H7 (cell line): Measurements from ENCODE around the gene VIL1. TPM values are rescaled to one million over a fixed set of nuclear protein-coding genes. Genes with fewer than 3 reads are reported as not detected.

Experiments
- DNase-seq: peaks from one replicate; pipeline ENCODE4 v3.0.0; 2012
- H3K27me3 ChIP-seq: 2 replicates; pipeline ENCODE4 v1.6.0; 2011; ENCODE audit warnings: mild to moderate bottlenecking, low read length; ENCODE audit not compliant: control insufficient read depth, insufficient read depth
- H3K36me3 ChIP-seq: replicated peaks from 2 replicates; pipeline ENCODE4 v1.5.1; 2011; ENCODE audit warnings: low read length; ENCODE audit not compliant: control insufficient read depth, insufficient read depth
- H3K4me3 ChIP-seq: 2 replicates; pipeline ENCODE4 v1.5.1; 2011; ENCODE audit warnings: low read depth, mild to moderate bottlenecking, control low read depth, low read length, moderate library complexity; ENCODE audit not compliant: insufficient read depth
- total RNA-seq: library from RNA; depleted of rRNA; stranded (reverse); fragments of >200 nt; shearing (Covaris generic); gene quantifications from 2 replicates; pipeline ENCODE4 v1.2.3, GENCODE V29; 2014

Gene VIL1
- total RNA-seq, 1 experiment from 2014 or later = 3.0 TPM

GRCh38 chr2:218406949-218407618, 11.8 kb upstream of the VIL1 start:
- Histone ChIP-seq H3K4me3 (peak overlapping the region; percentile 51), H3K27me3 (no peaks in the 10 kb centered on the region), H3K36me3 (peaks cover 4% of the 10 kb centered on the region)
- peak; percentile 51 for DNase-seq

- no peaks in the 10 kb centered on the region for H3K27me3 ChIP-seq
- H3K4me3 ChIP-seq = no peak overlapping the region
- no peak for DNase-seq
- peaks cover 4% of the 10 kb centered on the region for H3K36me3 ChIP-seq
Observed at GRCh38 chr2:218407717-218408116, 11.2 kb upstream of the VIL1 start.

- Histone ChIP-seq H3K4me3 (no peak overlapping the region), H3K36me3 (no peaks in the 10 kb centered on the region), H3K27me3 (no peaks in the 10 kb centered on the region)
- no peak for DNase-seq
Observed at GRCh38 chr2:218418321-218418716, 604 bp upstream of the VIL1 start.

GRCh38 chr2:218419630-218420216, 800 bp downstream of the VIL1 start:
- no peaks in the 10 kb centered on the region for H3K36me3 ChIP-seq
- no peak overlapping the region for H3K4me3 ChIP-seq
- H3K27me3 ChIP-seq = no peaks in the 10 kb centered on the region
- DNase-seq = peak; percentile 37

GRCh38 chr2:218421027-218421426, 2.1 kb downstream of the VIL1 start:
- DNase-seq = peak; percentile 23
- H3K36me3 ChIP-seq = no peaks in the 10 kb centered on the region
- no peaks in the 10 kb centered on the region for H3K27me3 ChIP-seq
- no peak overlapping the region for H3K4me3 ChIP-seq

- no peaks in the 10 kb centered on the region for H3K27me3 ChIP-seq
- no peaks in the 10 kb centered on the region for H3K36me3 ChIP-seq
- no peak for DNase-seq
- no peak overlapping the region for H3K4me3 ChIP-seq
Observed at GRCh38 chr2:218422403-218423086, 3.6 kb downstream of the VIL1 start.

- Histone ChIP-seq H3K4me3 (no peak overlapping the region), H3K27me3 (no peaks in the 10 kb centered on the region), H3K36me3 (no peaks in the 10 kb centered on the region)
- peak; percentile 30 for DNase-seq
Observed at GRCh38 chr2:218423584-218423983, 4.7 kb downstream of the VIL1 start.

GRCh38 chr2:218425531-218425930, 6.6 kb downstream of the VIL1 start:
- Histone ChIP-seq H3K36me3 (no peaks in the 10 kb centered on the region), H3K27me3 (no peaks in the 10 kb centered on the region), H3K4me3 (no peak overlapping the region)
- DNase-seq = peak; percentile 22

- Histone ChIP-seq H3K4me3 (no peak overlapping the region), H3K36me3 (no peaks in the 10 kb centered on the region), H3K27me3 (no peaks in the 10 kb centered on the region)
- peak; percentile 74 for DNase-seq
Observed at GRCh38 chr2:218427741-218428140, 8.8 kb downstream of the VIL1 start.

- no peaks in the 10 kb centered on the region for H3K36me3 ChIP-seq
- DNase-seq = peak; percentile 34
- no peak overlapping the region for H3K4me3 ChIP-seq
- H3K27me3 ChIP-seq = no peaks in the 10 kb centered on the region
Observed at GRCh38 chr2:218428846-218429558, 10.1 kb downstream of the VIL1 start.

- Histone ChIP-seq H3K36me3 (no peaks in the 10 kb centered on the region), H3K4me3 (no peak overlapping the region), H3K27me3 (no peaks in the 10 kb centered on the region)
- peak; percentile 49 for DNase-seq
Observed at GRCh38 chr2:218429911-218430692, 11.2 kb downstream of the VIL1 start.

- no peak overlapping the region for H3K4me3 ChIP-seq
- H3K36me3 ChIP-seq = no peaks in the 10 kb centered on the region
- DNase-seq = peak; percentile 16
- H3K27me3 ChIP-seq = no peaks in the 10 kb centered on the region; the same call in 1 of the 2 replicates
Observed at GRCh38 chr2:218430721-218431120, 11.8 kb downstream of the VIL1 start.

GRCh38 chr2:218431878-218432277, 13.0 kb downstream of the VIL1 start:
- Histone ChIP-seq H3K27me3 (no peaks in the 10 kb centered on the region; the same call in 1 of the 2 replicates), H3K36me3 (no peaks in the 10 kb centered on the region), H3K4me3 (no peak overlapping the region)
- no peak for DNase-seq
